ENCODE measurements around the gene TNFSF15.

TNFSF15 gene

DNA sequence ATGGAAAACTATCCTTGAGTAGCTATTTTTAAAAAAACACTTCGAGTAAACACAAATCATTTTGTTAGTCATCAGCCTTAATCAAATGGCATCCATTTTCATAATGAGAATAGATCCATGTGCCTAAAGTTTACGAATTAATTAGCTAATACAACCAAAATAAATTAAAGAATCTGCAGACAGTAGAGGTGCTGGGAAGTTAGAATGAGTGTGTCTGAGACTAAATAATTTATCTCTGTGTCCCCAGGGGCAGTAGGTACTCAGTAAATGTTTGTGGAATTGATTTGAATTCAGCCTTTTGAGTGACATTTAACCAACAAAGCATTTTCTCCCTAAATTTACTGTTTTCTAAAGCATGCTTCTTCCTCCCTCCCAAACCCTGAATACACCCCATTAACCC is 18.6 kb downstream of the TNFSF15 start:
- no peak for DNase-seq

GRCh38 chr9:114785866-114786650 is 19.8 kb downstream of the TNFSF15 start:
- DNase-seq: no peak

DNA sequence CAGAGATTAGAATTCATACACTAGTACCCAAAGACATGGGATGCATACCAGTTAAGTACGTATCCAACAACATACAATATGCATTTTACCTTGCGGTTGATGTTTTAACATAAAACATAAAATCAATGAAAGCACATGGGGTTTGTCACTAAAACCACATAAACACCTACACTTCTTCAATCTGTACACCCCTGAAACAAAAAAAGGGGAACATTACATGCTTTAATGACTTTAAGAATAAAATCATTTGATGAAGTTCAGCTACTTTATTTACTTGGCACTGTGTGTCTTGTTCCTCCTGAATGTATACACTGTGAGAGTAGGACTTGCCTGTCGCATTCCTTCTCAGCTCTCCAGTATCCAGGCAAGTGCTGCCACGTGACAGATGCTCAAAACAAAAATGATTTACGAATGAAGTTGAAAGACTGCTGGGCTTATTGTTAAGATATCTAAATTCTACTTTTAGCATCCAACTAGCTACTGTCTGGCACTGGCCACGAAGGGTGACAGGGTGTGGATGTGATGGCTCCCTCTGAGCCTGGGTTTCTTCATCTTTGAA is 21.0 kb downstream of the TNFSF15 start:
- DNase-seq: no peak

- DNase-seq: no peak
Observed at GRCh38 chr9:114782586-114782985, 23.3 kb downstream of the TNFSF15 start.

DNA sequence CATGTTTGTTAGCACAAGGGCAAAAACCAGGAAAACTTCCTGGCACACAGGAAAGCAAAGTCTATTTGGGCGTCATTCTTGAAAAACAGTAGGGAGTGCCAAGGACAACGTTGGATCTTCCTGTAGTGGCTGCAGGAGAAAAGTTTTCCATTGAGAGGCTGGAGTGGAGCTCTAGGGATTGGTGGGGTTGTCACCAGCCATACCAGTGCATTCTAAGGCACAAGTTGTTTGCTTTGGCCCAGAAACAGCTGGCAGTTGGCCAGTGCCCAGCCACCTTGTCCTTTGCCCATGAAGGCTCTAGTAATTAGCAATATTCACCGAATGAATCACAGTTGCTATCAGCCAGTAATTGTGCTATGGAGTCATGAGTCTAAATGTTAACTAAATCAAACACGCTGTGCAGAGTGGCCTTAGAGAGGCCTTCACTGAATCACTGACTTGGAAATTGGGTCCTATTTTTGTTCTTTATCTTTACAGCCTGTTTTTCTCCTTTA is 26.4 kb downstream of the TNFSF15 start:
- DNase-seq: peak; percentile 91

GRCh38 chr9:114777821-114778609 is 27.8 kb downstream of the TNFSF15 start:
- no peak for DNase-seq

DNA sequence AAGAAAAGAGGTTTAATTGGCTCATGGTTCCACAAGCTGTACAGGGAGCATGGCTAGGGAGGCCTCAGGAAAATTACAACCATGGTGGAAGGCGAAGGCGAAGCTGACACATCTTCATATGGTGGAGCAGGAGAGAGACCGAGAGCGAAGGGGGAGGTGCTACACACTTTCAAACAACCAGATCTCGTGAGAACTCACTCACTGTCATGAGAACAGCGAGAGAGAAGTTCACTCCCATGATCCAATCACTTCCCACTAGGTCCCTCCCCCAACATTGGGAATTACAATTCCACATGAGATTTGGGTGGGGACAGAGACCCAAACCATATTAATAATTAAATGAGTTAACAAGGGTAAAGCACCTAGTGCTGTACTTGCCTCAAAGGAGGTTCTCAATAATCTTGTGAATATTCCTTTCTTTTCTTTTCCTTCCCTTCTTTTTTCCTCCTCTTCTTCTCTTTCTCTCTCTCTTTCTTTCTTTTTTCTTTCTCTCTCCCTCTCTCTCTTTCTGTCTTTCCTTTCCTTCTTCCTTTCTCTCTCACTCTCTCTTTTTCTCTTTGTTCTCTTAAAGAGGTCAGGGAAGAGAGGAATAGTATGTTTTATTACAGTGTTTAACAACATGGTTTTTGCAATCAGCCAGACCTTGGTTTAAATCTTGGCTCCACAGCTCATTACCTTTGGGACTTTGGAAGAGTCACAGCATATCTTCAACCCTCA is 29.0 kb downstream of the TNFSF15 start:
- no peak for DNase-seq

DNA sequence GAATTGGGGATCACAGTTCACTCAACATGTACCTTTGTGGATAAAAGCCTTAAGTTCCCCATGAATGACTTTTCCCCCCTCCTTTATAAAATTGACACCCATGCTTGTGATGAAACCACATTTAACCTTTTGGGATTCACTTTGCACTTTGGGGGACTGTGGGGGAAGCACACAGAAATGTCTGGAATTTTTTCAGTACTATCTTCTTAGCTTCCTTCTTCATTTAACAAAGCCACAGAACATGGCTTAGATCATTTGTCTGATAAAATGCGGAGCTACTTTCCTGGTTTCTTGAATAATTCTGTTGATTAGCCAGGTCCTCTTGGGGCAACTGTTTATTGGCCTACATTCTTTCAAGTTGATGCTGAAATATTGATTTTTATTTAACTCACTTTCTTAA is 29.9 kb downstream of the TNFSF15 start:
- no peak for DNase-seq

DNA sequence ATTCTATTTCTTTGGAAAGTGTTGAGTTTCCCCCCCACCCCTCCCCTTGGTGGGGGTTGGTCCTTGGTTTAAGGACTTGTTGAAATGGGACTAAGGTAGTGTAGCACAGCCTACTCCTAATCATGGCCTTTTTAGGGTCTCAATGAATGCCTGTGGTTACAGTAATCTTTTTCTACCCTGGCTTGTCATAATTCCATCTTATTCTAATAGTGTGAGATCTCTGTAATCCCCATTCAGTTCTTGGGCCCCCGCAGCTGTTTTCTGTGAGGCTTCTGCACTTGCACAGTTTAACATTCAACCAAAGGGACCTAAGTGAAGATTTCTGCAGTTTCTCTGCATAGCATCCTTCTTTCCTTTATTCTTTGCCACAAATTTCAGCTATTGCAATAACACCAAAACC is 30.7 kb downstream of the TNFSF15 start:
- DNase-seq: no peak

DNA sequence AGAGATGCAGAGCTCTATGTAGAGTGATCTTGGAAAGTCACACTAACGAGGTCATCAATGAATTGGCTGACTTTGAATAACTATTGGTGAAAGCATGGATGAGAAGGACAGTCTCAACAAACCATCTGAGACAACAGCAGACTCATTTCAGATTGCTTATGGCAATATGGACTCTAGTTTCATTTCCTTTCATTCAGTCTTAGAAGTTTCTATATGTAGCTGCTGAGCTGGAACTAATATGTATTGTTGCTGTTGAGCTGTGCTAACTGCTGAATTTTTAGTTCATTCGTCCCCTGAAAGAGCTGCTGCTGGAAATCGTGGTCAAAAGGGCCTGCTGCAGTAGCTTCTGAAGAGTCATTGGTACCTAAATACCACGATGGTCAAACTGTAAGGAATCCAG is 31.3 kb downstream of the TNFSF15 start:
- DNase-seq: no peak

- DNase-seq: no peak
Observed at GRCh38 chr9:114771889-114772288, 34.0 kb downstream of the TNFSF15 start.

- DNase-seq: no peak
Observed at GRCh38 chr9:114770991-114771390, 34.8 kb downstream of the TNFSF15 start.

GRCh38 chr9:114769624-114770023 is 36.2 kb downstream of the TNFSF15 start:
- no peak for DNase-seq

- DNase-seq: no peak
Observed at GRCh38 chr9:114763220-114763619, 42.6 kb downstream of the TNFSF15 start.

GRCh38 chr9:114761523-114761922 is 44.3 kb downstream of the TNFSF15 start:
- DNase-seq: no peak

- no peak for DNase-seq
Observed at GRCh38 chr9:114759512-114760341, 46.1 kb downstream of the TNFSF15 start.

- no peak for DNase-seq
Observed at GRCh38 chr9:114757984-114758383, 47.9 kb downstream of the TNFSF15 start.

DNA sequence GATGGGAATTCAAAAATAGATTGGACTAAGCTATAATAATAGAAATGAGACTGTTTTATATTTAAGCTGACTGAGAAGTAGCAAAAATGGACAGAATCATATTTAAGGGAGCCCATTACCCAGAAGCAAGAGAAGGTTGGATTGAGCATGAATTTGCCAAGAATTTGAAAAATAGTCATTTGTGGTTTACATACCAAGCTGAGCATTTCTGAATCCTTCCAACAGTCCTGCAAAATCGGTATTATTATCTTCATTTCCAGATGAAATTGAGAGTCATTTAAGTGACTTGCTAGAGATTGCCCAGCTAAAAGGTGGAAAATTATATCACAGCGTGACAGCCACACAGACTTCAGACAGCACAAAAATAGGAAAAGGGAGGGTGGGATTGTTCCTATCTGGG is 48.4 kb downstream of the TNFSF15 start:
- DNase-seq: no peak

GRCh38 chr9:114756920-114757319 is 48.9 kb downstream of the TNFSF15 start:
- DNase-seq: no peak

GRCh38 chr9:114754581-114754980 is 51.3 kb downstream of the TNFSF15 start:
- no peak for DNase-seq

DNA sequence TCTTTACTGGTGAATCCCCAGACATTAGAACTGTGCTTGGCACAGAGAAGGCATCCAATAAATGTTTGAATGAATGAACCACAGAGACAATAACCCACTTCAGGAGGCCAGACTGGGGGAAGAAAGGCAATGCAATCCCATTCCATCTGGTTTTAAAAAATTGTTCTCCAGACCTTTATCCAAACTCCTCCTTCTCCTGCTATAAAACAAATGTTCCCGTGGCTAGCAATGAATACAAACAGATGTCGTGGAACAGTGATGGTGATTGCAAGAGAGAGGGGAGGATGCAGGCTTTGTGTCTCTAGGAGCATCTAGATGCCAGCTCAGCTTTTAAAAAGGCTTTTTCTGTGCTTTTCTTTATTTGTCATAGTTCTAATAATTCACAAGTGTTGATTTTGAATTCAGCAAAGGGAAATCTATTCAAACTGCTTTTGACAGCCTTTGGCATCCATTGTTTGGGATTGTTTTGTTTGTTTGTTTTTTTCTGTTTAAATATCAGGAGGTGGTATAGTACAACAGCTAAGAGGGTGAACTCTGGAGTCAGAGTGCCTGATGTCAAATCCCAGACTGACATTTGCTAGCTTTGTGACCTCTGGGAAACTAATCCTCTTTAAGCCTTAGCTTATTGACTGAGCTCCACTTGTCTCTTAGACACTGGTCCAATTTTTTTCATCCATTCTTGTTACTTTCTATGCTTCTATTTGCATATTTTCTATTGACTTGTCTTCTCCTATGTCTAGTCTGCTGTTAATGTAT is 59.1 kb downstream of the TNFSF15 start:
- DNase-seq: no peak
